Measurements from ENCODE around the gene BRD4.
"Not testable (repeated sequence)": the region's sequence is repeated elsewhere in the genome, so short reads cannot be mapped to it uniquely, and the experiment has no call there.

- TF ChIP-seq CTCF (IDR thresholded peaks at IDR 0.05; ENCODE audit: extremely low read depth in 1 of 2, insufficient read depth in 1 of 2, low read depth in 1 of 2, low read length in 2 of 2); MAX (IDR thresholded peaks at IDR 0.05; ENCODE audit: insufficient read depth, insufficient read length); POLR2A (IDR thresholded peaks at IDR 0.05; ENCODE audit: low read depth, low read length); EZH2 (IDR thresholded peaks at IDR 0.05; ENCODE audit: borderline replicate concordance, low read depth, low read length, severe bottlenecking); POLR2AphosphoS5 (IDR thresholded peaks at IDR 0.05; ENCODE audit: insufficient read depth, low read depth, low read length); GATA2 (IDR thresholded peaks at IDR 0.05; ENCODE audit: insufficient read depth, insufficient read length, low read depth, low read length); FOS (IDR thresholded peaks at IDR 0.05; ENCODE audit: borderline replicate concordance, insufficient read depth, low read length): not testable (repeated sequence)
Measured at GRCh38 chr19:15363791-15364190, 31.5 kb upstream of the BRD4 start.
